Head of caudate nucleus (tissue), 42 donors: ENCODE results near the gene KLF15.

Experiments
- DNase-seq, 42 donors: peaks; one replicate each; pipeline versions ENCODE4 v3.0.0 to v3.0.0-alpha.2; 2020 to 2021; ENCODE audit warnings: mixed read lengths in 7 of 42
- intact Hi-C: fragments of 100-400 bp; cut with DNase I; formaldehyde crosslinking; loops from one replicate; pipeline ENCODE4 v1.15.0; 2022

Gene KLF15

GRCh38 chr3:126392246-126392645 is 35.0 kb upstream of the KLF15 start:
- peak in 2 of 42 donors; percentile 18 to 22 for DNase-seq
- intact Hi-C loops: loop anchor here (10.0 kb wide), 1 partner anchor 83 kb away; the partner anchor contains the start of gene ZXDC

- intact Hi-C loops: loop anchor here (10.0 kb wide), 1 partner anchor 83 kb away; the partner anchor contains the start of gene ZXDC
- peak in 2 of 42 donors; percentile 2 to 11 for DNase-seq
Observed at GRCh38 chr3:126391631-126392030, 34.4 kb upstream of the KLF15 start.

GRCh38 chr3:126390751-126391150 is 33.5 kb upstream of the KLF15 start:
- no peak for DNase-seq
- intact Hi-C loops: loop anchor here (10.0 kb wide), 1 partner anchor 84 kb away; the partner anchor contains the start of gene ZXDC

GRCh38 chr3:126390201-126390600 is 33.0 kb upstream of the KLF15 start:
- intact Hi-C loops: loop anchor here (10.0 kb wide), 1 partner anchor 85 kb away; the partner anchor contains the start of gene ZXDC
- peak in 1 of 42 donors; percentile 25 for DNase-seq

GRCh38 chr3:126389794-126390146 is 32.6 kb upstream of the KLF15 start:
- intact Hi-C loops: loop anchor here (2.0 to 10.0 kb wide), 2 partner anchors 85 to 131 kb away; partner anchors contain the start of gene ZXDC
- DNase-seq: peak in 1 of 42 donors; percentile 28

GRCh38 chr3:126389112-126389793 is 32.0 kb upstream of the KLF15 start:
- DNase-seq: peak; percentile 75 to 95 (median 89)
- intact Hi-C loops: loop anchor here (2.0 kb wide), 1 partner anchor 130 kb away; no protein-coding TSS in a partner anchor

GRCh38 chr3:126381966-126382365 is 24.8 kb upstream of the KLF15 start:
- intact Hi-C loops: no loop called here

GRCh38 chr3:126380011-126380768 is 23.0 kb upstream of the KLF15 start:
- peak in 5 of 42 donors; percentile 4 to 29 (median 18) for DNase-seq
- intact Hi-C loops: no loop called here

More at GRCh38 chr3:126381966-126382365, 24.8 kb upstream of the KLF15 start:
- peak in 4 of 42 donors; percentile 2 to 33 (median 12) for DNase-seq

GRCh38 chr3:126378341-126378751 is 21.1 kb upstream of the KLF15 start:
- peak in 6 of 42 donors; percentile 6 to 36 (median 20) for DNase-seq
- intact Hi-C loops: no loop called here

- peak in 6 of 42 donors; percentile 2 to 16 (median 8) for DNase-seq
- intact Hi-C loops: no loop called here
Observed at GRCh38 chr3:126377211-126377610, 20.0 kb upstream of the KLF15 start.

- peak in 6 of 42 donors; percentile 12 to 58 (median 28) for DNase-seq
- intact Hi-C loops: no loop called here
Observed at GRCh38 chr3:126376444-126376843, 19.2 kb upstream of the KLF15 start.

GRCh38 chr3:126375835-126376331 is 18.7 kb upstream of the KLF15 start:
- intact Hi-C loops: no loop called here
- DNase-seq: peak in 8 of 42 donors; percentile 8 to 37 (median 18)

GRCh38 chr3:126373682-126374601 is 16.7 kb upstream of the KLF15 start:
- DNase-seq: peak in 15 of 42 donors; percentile 14 to 78 (median 39)
- intact Hi-C loops: no loop called here

GRCh38 chr3:126373146-126373613 is 16.0 kb upstream of the KLF15 start:
- DNase-seq: peak in 7 of 42 donors; percentile 4 to 22 (median 7)
- intact Hi-C loops: no loop called here

GRCh38 chr3:126372413-126373145 is 15.4 kb upstream of the KLF15 start:
- DNase-seq: peak in 8 of 42 donors; percentile 2 to 26 (median 9)
- intact Hi-C loops: no loop called here

- DNase-seq: peak in 4 of 42 donors; percentile 5 to 19 (median 10)
- intact Hi-C loops: no loop called here
Observed at GRCh38 chr3:126371096-126371705, 14.0 kb upstream of the KLF15 start.

- peak in 4 of 42 donors; percentile 0 to 17 (median 6) for DNase-seq
- intact Hi-C loops: no loop called here
Observed at GRCh38 chr3:126370606-126371005, 13.4 kb upstream of the KLF15 start.
